ENCODE measurements around the gene WDHD1.

DNA sequence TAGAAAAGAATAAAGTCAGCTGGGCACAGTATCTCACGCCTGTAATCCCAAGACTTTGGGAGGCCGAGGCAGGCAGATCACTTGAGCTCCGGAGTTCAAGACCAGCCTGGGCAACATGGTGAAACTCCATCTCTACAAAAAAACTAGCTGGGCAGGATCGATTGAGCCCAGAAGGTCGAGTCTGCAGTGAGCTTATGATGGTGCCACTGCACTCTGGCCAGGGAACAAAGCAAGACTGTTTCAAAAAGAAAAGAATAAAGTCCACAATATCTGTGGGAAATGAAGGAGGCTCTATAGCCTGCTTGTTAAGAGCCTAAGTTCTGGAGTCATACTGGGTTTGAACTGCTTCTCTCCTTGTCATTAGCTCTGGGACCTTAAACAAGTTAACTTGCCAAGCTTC is 32.4 kb upstream of the WDHD1 start:
- TF ChIP-seq POLR2AphosphoS5 (IDR thresholded peaks at IDR 0.05; ENCODE audit: low read depth, low read length) (no peak), SIN3A (IDR thresholded peaks at IDR 0.05; ENCODE audit: borderline replicate concordance, insufficient read depth, low read length) (no peak), TAF1 (IDR thresholded peaks at IDR 0.05; ENCODE audit: borderline replicate concordance, insufficient read depth, low read length) (no peak)
